ENCODE measurements around the gene BHLHE23. TPM values are rescaled to one million over a fixed set of nuclear protein-coding genes. Genes with fewer than 3 reads are reported as not detected.

Gene BHLHE23
- total RNA-seq, 4 donors from 2014 or later: not detected

GRCh38 chr20:62979310-62979709 lies 27.5 kb downstream of the BHLHE23 start:
- Histone ChIP-seq H3K36me3 (no peaks in the 10 kb centered on the region), H3K27me3 (peaks cover 100% of the 10 kb centered on the region), H3K4me3 (no peak overlapping the region), H3K27ac (no peak overlapping the region), H3K9me3 (no peaks in the 10 kb centered on the region), H3K4me1 (peaks cover 9% of the 10 kb centered on the region)
- no peak for DNase-seq (ENCODE audit: low spot score in 2 of 2)
- TF ChIP-seq EP300 (IDR thresholded peaks at IDR 0.05) (no peak), POLR2A (IDR thresholded peaks at IDR 0.05) (no peak), POLR2AphosphoS5 (IDR thresholded peaks at IDR 0.05) (no peak), CTCF (IDR thresholded peaks at IDR 0.05) (no peak)
- 58% methylated on average over 3 of the region's 14 CpGs for WGBS

GRCh38 chr20:62978561-62978943 lies 28.2 kb downstream of the BHLHE23 start:
- Histone ChIP-seq H3K9me3 (no peaks in the 10 kb centered on the region), H3K4me1 (peaks cover 9% of the 10 kb centered on the region), H3K36me3 (no peaks in the 10 kb centered on the region), H3K27ac (no peak overlapping the region), H3K27me3 (peaks cover 100% of the 10 kb centered on the region), H3K4me3 (no peak overlapping the region)
- no peak for TF ChIP-seq CTCF (IDR thresholded peaks at IDR 0.05)
- TF ChIP-seq EP300 (IDR thresholded peaks at IDR 0.05): no peak
- TF ChIP-seq POLR2AphosphoS5 (IDR thresholded peaks at IDR 0.05): no peak
- TF ChIP-seq POLR2A (IDR thresholded peaks at IDR 0.05): no peak
- DNase-seq (ENCODE audit: low spot score in 2 of 2): no peak
- WGBS: 70% methylated on average over 2 of the region's 13 CpGs

GRCh38 chr20:62977613-62978560 lies 28.9 kb downstream of the BHLHE23 start:
- 54% methylated on average over 31 of the region's 38 CpGs for WGBS
- H3K36me3 ChIP-seq: no peaks in the 10 kb centered on the region
- no peak overlapping the region for H3K27ac ChIP-seq
- H3K27me3 ChIP-seq: peaks cover 100% of the 10 kb centered on the region
- no peaks in the 10 kb centered on the region for H3K9me3 ChIP-seq
- H3K4me1 ChIP-seq: peaks cover 14% of the 10 kb centered on the region
- no peak for DNase-seq (ENCODE audit: low spot score in 2 of 2)
- no peak overlapping the region for H3K4me3 ChIP-seq
- TF ChIP-seq POLR2AphosphoS5 (IDR thresholded peaks at IDR 0.05): no peak
- TF ChIP-seq POLR2A (IDR thresholded peaks at IDR 0.05): no peak
- no peak for TF ChIP-seq EP300 (IDR thresholded peaks at IDR 0.05)
- no peak for TF ChIP-seq CTCF (IDR thresholded peaks at IDR 0.05)

DNA sequence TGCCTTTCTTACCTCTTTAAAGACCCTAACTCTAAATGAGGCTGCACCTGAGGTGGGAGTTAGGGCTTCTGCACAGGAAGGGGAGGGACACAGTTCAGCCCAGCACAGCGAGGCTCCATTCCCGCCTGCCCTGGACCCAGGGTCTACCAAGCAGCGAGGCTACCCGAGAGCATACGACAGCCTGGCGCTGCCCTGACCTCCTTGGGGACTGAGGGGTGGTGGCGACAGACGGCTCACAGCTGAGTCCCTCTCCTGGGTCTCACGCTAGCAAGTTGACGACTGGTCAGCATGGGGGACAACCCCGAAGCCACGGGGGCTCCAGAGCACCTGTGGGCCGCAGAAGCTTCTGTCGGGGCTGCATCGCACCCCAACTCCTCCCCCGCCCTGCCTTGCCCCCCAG lies 29.9 kb downstream of the BHLHE23 start:
- H3K9me3 ChIP-seq: no peaks in the 10 kb centered on the region
- no peak overlapping the region for H3K4me3 ChIP-seq
- H3K27me3 ChIP-seq: peaks cover 95% of the 10 kb centered on the region
- H3K27ac ChIP-seq: no peak overlapping the region
- peaks cover 19% of the 10 kb centered on the region for H3K4me1 ChIP-seq
- H3K36me3 ChIP-seq: no peaks in the 10 kb centered on the region
- no peak for TF ChIP-seq POLR2A (IDR thresholded peaks at IDR 0.05)
- TF ChIP-seq POLR2AphosphoS5 (IDR thresholded peaks at IDR 0.05): no peak
- TF ChIP-seq EP300 (IDR thresholded peaks at IDR 0.05): no peak
- no peak for TF ChIP-seq CTCF (IDR thresholded peaks at IDR 0.05)
- no peak for DNase-seq (ENCODE audit: low spot score in 2 of 2)
- WGBS: 100% methylated on average over 1 of the region's 16 CpGs

DNA sequence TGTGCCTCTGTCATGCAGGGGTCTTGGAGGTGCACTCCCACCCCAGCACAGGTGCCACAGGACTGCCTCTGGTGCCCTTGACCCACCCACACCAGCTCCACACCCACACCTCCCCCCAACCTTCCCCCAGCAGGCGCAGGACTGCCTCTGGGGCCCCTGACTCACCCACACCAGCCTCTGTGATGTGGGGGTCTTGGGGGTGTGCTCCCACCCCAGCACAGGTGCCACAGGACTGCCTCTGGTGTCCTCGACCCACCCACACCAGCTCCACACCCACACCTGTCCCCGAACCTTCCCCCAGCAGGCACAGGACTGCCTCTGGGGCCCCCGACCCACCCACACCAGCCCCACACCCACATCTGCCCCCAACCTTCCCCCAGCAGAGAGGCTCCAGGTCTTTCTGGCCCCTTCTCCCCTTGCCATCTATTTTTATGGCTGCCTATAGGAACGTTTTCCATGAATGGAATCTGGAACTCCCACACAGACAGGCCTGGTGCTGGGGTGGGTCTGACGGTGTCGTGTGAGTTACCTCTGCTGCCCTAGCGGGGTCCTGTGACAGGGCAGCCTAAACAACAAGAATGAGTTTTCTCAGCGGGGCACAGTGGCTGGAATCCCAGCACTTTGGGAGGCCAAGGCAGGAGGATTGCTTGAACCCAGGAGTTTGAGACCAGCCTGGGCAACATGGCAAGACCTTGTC lies 30.8 kb downstream of the BHLHE23 start:
- no peak for TF ChIP-seq CTCF (IDR thresholded peaks at IDR 0.05)
- TF ChIP-seq POLR2A (IDR thresholded peaks at IDR 0.05): no peak
- no peak for TF ChIP-seq POLR2AphosphoS5 (IDR thresholded peaks at IDR 0.05)
- no peak for TF ChIP-seq EP300 (IDR thresholded peaks at IDR 0.05)
- DNase-seq (ENCODE audit: low spot score in 2 of 2): no peak
- H3K27me3 ChIP-seq: peaks cover 89% of the 10 kb centered on the region
- no peaks in the 10 kb centered on the region for H3K36me3 ChIP-seq
- peaks cover 19% of the 10 kb centered on the region for H3K4me1 ChIP-seq
- no peak overlapping the region for H3K4me3 ChIP-seq
- no peaks in the 10 kb centered on the region for H3K9me3 ChIP-seq
- WGBS: 57% methylated on average over 8 of the region's 9 CpGs
- H3K27ac ChIP-seq: no peak overlapping the region

Measured in suprapubic skin (tissue), 4 donors.